Osteocyte (in vitro differentiated cells): ENCODE data around the gene DRD2. TPM values are rescaled to one million over a fixed set of nuclear protein-coding genes. Genes with fewer than 3 reads are reported as not detected.

Experiments
- DNase-seq: peaks from one replicate; pipeline ENCODE4 v3.0.0; 2021; ENCODE audit warnings: mixed read lengths; ENCODE audit not compliant: unreplicated experiment; ENCODE audit errors: extremely low spot score
- H3K27ac Mint-ChIP-seq: one replicate; pipeline ENCODE4 v1.8.0; 2021; ENCODE audit warnings: mild to moderate bottlenecking, mixed read lengths; ENCODE audit not compliant: unreplicated experiment
- H3K27me3 Mint-ChIP-seq: one replicate; pipeline ENCODE4 v1.8.0; 2021; ENCODE audit warnings: mixed read lengths; ENCODE audit not compliant: unreplicated experiment
- H3K36me3 Mint-ChIP-seq: one replicate; pipeline ENCODE4 v1.8.0; 2021; ENCODE audit warnings: mixed read lengths; ENCODE audit not compliant: unreplicated experiment
- H3K4me1 Mint-ChIP-seq: one replicate; pipeline ENCODE4 v1.8.0; 2021; ENCODE audit warnings: mixed read lengths; ENCODE audit not compliant: unreplicated experiment
- H3K4me3 Mint-ChIP-seq: one replicate; pipeline ENCODE4 v1.8.0; 2021; ENCODE audit warnings: mild to moderate bottlenecking, moderate library complexity, mixed read lengths; ENCODE audit not compliant: unreplicated experiment
- H3K9me3 Mint-ChIP-seq: one replicate; pipeline ENCODE4 v1.8.0; 2021; ENCODE audit warnings: mixed read lengths; ENCODE audit not compliant: unreplicated experiment
- total RNA-seq: library from RNA; stranded (reverse); gene quantifications from 2 replicates; pipeline ENCODE4 v1.2.1, GENCODE V29; 2021
- TF ChIP-seq, protein P1 (sequence below): fragments of 200-600 bp; sonication (generic); IDR thresholded peaks from 2 replicates; pipeline ENCODE4 v1.5.0; 2021; ENCODE audit warnings: antibody characterized with exemption, mild to moderate bottlenecking, moderate library complexity

The DRD2 gene
- total RNA-seq, 1 donor from 2014 or later, result not detected

DNA sequence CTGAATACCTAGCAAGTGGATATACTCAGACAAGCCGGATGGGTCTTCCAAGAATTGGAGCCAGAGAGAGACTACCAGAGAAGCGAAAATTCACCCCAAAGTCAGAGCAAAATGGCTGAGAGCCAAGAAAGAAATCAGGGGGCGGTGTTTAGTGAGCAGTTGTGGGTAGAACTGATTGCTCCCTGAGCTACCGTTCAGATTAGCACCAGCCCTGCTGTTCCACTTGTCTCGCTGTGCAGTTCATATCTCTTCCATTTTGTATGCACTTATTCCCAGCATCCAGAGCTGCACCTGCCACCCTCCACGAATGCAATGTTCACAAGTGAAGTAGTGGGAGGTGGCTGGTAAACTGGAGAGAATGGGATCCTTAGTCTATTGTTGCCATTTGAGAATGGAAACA is 25.5 kb downstream of the DRD2 start:
- H3K27me3 Mint-ChIP-seq, result peaks cover 7% of the 10 kb centered on the region
- no peaks in the 10 kb centered on the region for H3K4me1 Mint-ChIP-seq
- H3K27ac Mint-ChIP-seq, result no peak overlapping the region
- no peak for DNase-seq
- no peak overlapping the region for H3K4me3 Mint-ChIP-seq
- H3K9me3 Mint-ChIP-seq, result no peaks in the 10 kb centered on the region
- no peaks in the 10 kb centered on the region for H3K36me3 Mint-ChIP-seq
- TF ChIP-seq, protein P1, sequence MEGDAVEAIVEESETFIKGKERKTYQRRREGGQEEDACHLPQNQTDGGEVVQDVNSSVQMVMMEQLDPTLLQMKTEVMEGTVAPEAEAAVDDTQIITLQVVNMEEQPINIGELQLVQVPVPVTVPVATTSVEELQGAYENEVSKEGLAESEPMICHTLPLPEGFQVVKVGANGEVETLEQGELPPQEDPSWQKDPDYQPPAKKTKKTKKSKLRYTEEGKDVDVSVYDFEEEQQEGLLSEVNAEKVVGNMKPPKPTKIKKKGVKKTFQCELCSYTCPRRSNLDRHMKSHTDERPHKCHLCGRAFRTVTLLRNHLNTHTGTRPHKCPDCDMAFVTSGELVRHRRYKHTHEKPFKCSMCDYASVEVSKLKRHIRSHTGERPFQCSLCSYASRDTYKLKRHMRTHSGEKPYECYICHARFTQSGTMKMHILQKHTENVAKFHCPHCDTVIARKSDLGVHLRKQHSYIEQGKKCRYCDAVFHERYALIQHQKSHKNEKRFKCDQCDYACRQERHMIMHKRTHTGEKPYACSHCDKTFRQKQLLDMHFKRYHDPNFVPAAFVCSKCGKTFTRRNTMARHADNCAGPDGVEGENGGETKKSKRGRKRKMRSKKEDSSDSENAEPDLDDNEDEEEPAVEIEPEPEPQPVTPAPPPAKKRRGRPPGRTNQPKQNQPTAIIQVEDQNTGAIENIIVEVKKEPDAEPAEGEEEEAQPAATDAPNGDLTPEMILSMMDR, result no peak

DNA sequence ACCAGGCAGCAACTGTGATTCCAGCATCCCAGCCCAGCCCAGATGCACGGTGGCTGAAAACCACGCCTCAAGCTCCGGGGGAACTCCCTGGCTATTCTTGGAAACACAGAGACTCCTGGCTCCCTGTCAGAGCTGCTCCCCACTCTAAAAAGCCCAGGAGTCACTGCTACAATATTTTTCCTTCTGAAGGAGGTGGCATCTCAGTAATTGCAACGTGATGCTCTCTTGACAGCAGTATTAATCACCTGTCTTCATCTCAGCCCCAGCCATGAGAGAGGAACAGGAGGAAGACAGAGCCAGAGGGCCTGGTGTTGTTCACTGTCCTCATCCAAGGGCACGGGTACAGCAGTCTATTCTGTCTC is 26.9 kb downstream of the DRD2 start:
- DNase-seq, result no peak
- Mint-ChIP-seq H3K27me3 (peaks cover 7% of the 10 kb centered on the region), H3K36me3 (no peaks in the 10 kb centered on the region), H3K4me1 (no peaks in the 10 kb centered on the region), H3K4me3 (no peak overlapping the region), H3K27ac (no peak overlapping the region), H3K9me3 (no peaks in the 10 kb centered on the region)
- TF ChIP-seq, protein P1, result no peak

DNA sequence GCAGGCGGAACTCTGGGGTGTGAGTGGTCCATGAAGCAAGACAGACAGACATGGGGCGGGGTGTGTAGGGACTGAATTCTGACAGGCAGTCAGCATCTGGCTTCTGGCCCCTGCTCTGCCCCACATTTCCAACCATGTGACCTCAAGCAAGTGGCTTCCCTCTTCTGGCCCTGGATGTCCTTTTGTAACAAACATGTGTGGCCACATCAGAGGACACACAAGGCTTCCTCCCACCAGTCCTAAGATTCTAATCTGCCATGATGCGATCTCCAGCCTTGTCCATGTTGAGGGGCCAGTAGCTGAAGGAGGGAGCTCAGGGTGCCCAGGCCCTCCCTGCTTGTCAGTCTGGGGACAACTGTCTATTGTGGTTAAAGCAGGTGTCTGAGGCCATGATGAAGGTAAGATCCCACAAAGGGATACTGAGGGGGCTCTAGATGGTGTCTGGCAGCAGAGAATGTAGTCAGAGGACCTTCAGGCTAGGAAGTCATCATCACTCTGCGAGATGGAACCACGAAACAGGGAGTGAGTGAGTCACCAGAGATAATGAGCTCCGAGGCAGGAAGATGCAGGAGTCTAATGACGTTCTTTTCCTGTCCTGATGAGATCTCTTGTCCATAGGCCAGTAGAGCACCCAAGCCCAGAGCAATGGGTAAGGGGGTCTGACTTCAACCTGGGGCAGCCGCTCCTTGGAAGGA is 27.4 kb downstream of the DRD2 start:
- Mint-ChIP-seq H3K27me3 (peaks cover 7% of the 10 kb centered on the region), H3K36me3 (no peaks in the 10 kb centered on the region)

DNA sequence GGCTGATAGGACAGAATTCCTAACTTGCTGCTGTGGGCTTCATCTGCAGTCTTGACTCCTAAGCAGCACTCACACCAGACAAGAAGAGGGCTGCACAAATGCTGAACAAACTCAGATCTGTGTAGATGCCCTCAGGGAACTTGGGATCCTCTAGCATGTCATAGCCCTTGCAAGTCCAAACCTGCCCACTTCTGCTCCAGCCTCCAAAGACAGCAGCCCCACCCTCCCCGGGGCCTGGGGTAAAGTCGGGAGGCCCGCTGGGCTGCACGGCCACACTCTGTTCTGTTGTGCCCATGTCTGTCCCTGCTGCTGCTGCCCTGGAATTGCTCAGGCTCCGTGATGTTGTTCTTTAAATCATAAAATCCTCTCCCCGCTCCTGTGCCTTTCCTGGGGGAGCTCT is 28.3 kb downstream of the DRD2 start:
- Mint-ChIP-seq H3K27ac (no peak overlapping the region), H3K4me3 (no peak overlapping the region)

More for the DNA sequence above, 27.4 kb downstream of the DRD2 start:
- Mint-ChIP-seq H3K4me3 (no peak overlapping the region), H3K27ac (no peak overlapping the region), H3K9me3 (no peaks in the 10 kb centered on the region), H3K4me1 (no peaks in the 10 kb centered on the region)
- TF ChIP-seq, protein P1, result no peak
- DNase-seq, result no peak

DNA sequence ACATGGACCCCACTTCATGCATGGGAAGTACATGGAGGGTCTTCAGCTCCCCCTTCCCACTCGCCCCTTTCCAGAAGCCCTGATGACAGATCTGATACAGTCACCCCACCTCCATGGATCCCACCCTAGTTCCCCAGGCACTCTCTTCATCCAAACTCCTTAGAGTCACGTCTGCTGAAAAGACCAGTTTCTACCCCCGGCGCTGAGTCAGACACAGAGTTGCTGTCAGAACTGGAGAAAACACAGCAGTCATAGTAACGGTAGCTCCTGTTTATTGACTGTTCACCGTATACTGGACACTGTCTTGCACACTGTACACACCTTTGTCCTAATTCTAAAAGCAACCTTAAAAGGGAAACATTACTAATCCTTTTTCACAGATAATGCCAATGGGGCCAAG is 29.1 kb downstream of the DRD2 start:
- DNase-seq, result no peak
- Mint-ChIP-seq H3K9me3 (no peaks in the 10 kb centered on the region), H3K4me3 (no peak overlapping the region), H3K27ac (no peak overlapping the region), H3K4me1 (no peaks in the 10 kb centered on the region), H3K36me3 (no peaks in the 10 kb centered on the region), H3K27me3 (peaks cover 10% of the 10 kb centered on the region)
- TF ChIP-seq, protein P1, result no peak

More for the DNA sequence above, 28.3 kb downstream of the DRD2 start:
- Mint-ChIP-seq H3K27me3 (peaks cover 9% of the 10 kb centered on the region), H3K36me3 (no peaks in the 10 kb centered on the region), H3K9me3 (no peaks in the 10 kb centered on the region), H3K4me1 (no peaks in the 10 kb centered on the region)
- TF ChIP-seq, protein P1, result no peak
- DNase-seq, result no peak
